Measurements from ENCODE around the gene CFH. TPM values are rescaled to one million over a fixed set of nuclear protein-coding genes. Genes with fewer than 3 reads are reported as not detected.
"Not testable (repeated sequence)": the region's sequence is repeated elsewhere in the genome, so short reads cannot be mapped to it uniquely, and the experiment has no call there.

Gene CFH
- total RNA-seq (2014; rRNA removed; shearing (Covaris generic)), result 57.0 and 74.2 TPM in 2 replicates

- DNase-seq (ENCODE audit: low spot score), result peak; percentile 80
These were observed at the start of gene CFH for GRCh38 chr1:196651637-196652215. CFH (plus strand) TSS chr1:196652043; CDS start chr1:196652118, 75 bp downstream.

GRCh38 chr1:196603651-196604050, 48.2 kb upstream of the CFH start:
- DNase-seq (ENCODE audit: low spot score), result no peak

- no peak for DNase-seq (ENCODE audit: low spot score)
These were observed 43.9 kb upstream of the CFH start for GRCh38 chr1:196607981-196608380.

GRCh38 chr1:196608390-196609369, 43.2 kb upstream of the CFH start, which contains the start of gene KCNT2:
KCNT2 (minus strand) TSS chr1:196608440; CDS start chr1:196608309, 131 bp downstream.
- peak; percentile 18 for DNase-seq (ENCODE audit: low spot score)

- no peak for DNase-seq (ENCODE audit: low spot score)
These were observed 42.5 kb upstream of the CFH start for GRCh38 chr1:196609370-196609737.

- DNase-seq (ENCODE audit: low spot score), result no peak
These were observed 40.0 kb upstream of the CFH start for GRCh38 chr1:196611873-196612272.

- DNase-seq (ENCODE audit: low spot score), result no peak
These were observed 32.1 kb upstream of the CFH start for GRCh38 chr1:196619721-196620120.

GRCh38 chr1:196623079-196623478, 28.8 kb upstream of the CFH start:
- DNase-seq (ENCODE audit: low spot score), result no peak

- DNase-seq (ENCODE audit: low spot score), result no peak
These were observed 23.0 kb upstream of the CFH start for GRCh38 chr1:196628838-196629237.

- DNase-seq (ENCODE audit: low spot score), result no peak
These were observed 14.2 kb upstream of the CFH start for GRCh38 chr1:196637606-196638005.

GRCh38 chr1:196638466-196638865, 13.4 kb upstream of the CFH start:
- DNase-seq (ENCODE audit: low spot score), result no peak

- DNase-seq (ENCODE audit: low spot score), result not testable (repeated sequence)
These were observed 12.6 kb upstream of the CFH start for GRCh38 chr1:196639291-196639690.

GRCh38 chr1:196640976-196641375, 10.9 kb upstream of the CFH start:
- DNase-seq (ENCODE audit: low spot score), result no peak

- no peak for DNase-seq (ENCODE audit: low spot score)
These were observed 1.9 kb upstream of the CFH start for GRCh38 chr1:196649990-196650389.

GRCh38 chr1:196650403-196650802, 1.4 kb upstream of the CFH start:
- no peak for DNase-seq (ENCODE audit: low spot score)

- no peak for DNase-seq (ENCODE audit: low spot score)
These were observed 764 bp upstream of the CFH start for GRCh38 chr1:196651079-196651478.

- no peak for DNase-seq (ENCODE audit: low spot score)
These were observed 2.4 kb downstream of the CFH start for GRCh38 chr1:196654271-196654670.

- no peak for DNase-seq (ENCODE audit: low spot score)
These were observed 3.2 kb downstream of the CFH start for GRCh38 chr1:196655071-196655470.

GRCh38 chr1:196655494-196655893, 3.7 kb downstream of the CFH start:
- DNase-seq (ENCODE audit: low spot score), result no peak

GRCh38 chr1:196659471-196659870, 7.6 kb downstream of the CFH start:
- no peak for DNase-seq (ENCODE audit: low spot score)

GRCh38 chr1:196660272-196660671, 8.4 kb downstream of the CFH start:
- DNase-seq (ENCODE audit: low spot score), result no peak

GRCh38 chr1:196660852-196661251, 9.0 kb downstream of the CFH start:
- DNase-seq (ENCODE audit: low spot score), result peak; percentile 23

GRCh38 chr1:196661345-196661744, 9.5 kb downstream of the CFH start:
- no peak for DNase-seq (ENCODE audit: low spot score)
